ENCODE measurements around the gene PDCD6IP.

GRCh38 chr3:33821989-33822388 is 23.6 kb downstream of the PDCD6IP start:
- TF ChIP-seq POLR2AphosphoS5 (IDR thresholded peaks at IDR 0.05; ENCODE audit: low read depth, low read length) (no peak), POLR2A (IDR thresholded peaks at IDR 0.05; ENCODE audit: low read depth, low read length) (no peak), TAF1 (IDR thresholded peaks at IDR 0.05; ENCODE audit: low read depth, low read length) (no peak), SPI1 (IDR thresholded peaks at IDR 0.05; ENCODE audit: low read depth, low read length) (no peak), POU2F2 (IDR thresholded peaks at IDR 0.05; ENCODE audit: low read depth, low read length) (no peak)
